ENCODE measurements around the gene AANAT.

AANAT gene

DNA sequence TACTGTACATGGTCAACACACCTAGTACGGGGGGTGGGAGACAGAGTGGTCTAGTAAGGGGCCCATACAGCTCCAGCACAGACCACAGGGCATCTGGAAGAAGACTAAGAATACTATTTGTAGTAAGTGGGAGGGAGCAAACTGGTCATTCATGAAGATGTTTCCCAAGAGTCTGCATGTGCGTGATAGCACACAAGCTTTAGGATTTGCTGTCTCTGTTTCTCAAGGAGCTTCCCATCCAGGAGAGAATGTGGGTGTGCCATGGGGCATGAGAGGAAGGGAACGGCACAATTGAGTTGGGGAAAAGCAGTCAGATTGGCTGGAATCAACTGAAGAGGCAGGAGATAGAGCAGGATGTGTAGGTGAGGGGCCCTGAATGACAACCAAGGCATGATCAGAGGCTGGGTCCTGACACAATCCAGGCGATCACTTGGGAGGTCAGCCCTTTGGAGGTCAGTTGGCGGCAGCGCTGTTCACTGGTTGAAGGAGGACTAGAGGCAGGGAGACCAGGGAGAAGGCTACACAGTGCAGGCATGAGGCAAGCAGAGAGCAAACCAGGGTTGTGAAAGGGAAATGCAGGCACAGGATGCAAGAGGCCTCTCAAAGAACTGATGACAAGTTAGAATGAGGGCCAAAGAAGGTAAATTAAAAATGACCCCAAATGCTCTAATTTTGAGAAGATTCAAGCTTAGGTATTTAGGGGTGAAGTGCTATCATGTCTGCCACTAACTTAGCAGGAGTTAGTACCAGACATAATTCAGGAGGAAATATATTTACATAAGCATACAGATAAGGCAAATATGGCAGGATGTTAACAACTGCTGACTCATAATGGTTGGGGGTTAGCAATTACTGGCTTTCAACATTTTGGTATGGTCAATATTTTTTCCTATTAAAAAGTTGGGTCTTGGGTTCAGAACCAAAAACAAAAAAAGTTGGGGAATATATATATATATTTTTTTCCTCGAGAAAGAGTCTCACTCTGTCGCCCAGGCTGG lies 24.8 kb upstream of the AANAT start:
- no peak for DNase-seq

DNA sequence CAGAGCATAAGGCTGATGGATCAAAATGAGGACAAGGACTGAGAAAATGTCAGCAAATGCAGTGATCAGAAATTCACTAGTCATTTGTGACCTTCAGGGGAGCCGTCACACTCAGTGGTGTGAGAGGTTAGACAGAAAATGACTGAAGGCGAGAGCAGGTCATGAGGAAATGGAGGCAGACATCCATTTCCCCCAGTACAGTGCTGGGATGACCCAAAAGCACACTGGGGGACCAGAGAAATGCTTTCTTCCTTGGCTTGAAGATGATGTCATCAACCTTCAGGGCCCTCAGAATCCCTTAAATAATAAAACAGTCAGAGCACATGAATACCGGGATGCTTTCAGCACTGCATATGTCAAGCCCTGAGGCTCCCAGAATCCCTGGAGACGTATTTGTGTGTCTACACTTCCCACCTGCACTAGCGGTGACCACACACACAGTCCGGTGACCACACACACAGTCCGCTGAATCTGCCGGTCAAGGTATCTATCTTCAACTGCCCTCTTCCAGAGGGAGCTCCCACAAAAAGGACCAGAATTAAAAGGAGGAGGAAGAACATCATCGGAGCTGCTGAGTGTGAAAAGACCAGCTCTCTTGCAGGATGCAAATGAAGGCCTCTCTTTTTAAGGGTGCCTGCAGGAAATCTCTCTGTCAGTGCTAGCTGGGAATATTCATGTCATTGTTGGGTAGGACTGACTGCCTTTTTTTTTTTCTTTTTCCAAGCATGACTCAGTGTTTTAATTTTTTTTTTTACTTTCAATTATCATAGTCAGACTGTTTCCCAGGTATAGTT lies 22.7 kb upstream of the AANAT start:
- DNase-seq, result no peak

DNA sequence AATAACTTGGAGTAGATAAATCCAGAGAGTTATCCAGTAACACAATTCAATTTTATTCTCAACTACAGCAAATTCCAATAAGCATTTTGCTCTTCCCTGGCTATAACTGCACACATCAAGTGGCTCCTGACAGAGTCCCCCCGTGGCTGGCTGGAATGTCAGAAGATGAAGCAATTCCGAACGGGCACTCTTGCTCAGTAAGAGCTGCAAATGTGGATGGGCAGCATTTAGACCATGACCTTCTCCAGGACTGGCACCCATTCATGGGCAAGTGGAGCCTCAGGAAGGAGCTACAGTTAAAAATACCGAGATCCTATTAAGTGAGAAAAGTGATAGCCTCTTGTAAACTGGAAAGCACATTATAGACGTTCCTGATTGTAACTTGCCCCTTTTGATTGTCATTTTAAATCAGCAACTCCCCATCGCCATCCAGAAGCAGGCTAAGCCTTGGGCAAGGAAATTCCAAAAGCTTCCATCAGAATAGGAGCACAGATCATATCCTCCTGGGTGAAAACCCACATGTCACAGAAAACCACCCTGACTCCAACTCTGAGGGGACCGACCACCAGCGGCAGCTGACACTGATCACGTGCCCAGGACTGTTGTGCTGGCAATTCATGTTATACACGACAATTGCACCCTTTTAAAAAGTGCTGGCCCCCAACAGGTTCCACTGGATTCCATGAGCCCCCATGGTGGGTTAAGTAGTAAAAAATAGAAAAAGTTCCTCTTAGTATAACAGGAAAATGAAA lies 21.5 kb upstream of the AANAT start:
- no peak for DNase-seq

DNA sequence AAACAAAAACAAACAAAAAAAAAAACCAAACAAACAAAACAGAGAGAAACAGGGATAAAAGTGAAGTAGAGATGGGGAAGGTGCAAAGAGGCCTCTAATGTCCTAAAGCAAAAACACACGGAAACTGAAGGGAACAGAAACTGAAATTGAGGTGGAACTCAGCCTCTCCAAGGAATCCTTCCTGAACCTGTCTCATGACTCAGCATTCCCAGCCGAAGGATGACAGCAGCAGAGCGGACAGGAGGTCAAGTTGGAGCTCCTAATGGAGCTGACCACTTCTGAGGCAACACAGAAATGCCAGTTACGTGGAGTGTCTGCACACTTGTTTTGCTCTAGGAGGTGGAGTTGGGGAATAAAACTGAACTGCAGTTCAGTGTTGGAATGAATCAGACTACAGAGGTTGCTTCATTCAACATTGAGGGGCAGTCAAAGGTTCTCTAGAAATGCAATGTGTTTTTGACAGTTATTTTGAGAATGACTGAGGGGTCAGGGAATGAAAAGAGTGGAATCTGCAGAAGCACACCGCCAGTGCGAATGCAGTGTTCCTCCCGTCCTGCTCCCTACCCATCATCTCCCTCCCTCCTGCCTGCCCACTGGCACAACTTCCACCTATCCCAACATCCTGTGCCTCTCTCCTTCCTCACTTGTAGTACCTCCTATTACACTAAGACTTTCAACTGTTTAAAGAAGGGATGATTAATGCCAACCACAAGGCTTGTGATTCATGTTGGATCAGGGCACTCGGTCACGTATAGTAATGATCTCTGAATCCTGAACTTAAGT lies 20.8 kb upstream of the AANAT start:
- DNase-seq, result no peak

DNA sequence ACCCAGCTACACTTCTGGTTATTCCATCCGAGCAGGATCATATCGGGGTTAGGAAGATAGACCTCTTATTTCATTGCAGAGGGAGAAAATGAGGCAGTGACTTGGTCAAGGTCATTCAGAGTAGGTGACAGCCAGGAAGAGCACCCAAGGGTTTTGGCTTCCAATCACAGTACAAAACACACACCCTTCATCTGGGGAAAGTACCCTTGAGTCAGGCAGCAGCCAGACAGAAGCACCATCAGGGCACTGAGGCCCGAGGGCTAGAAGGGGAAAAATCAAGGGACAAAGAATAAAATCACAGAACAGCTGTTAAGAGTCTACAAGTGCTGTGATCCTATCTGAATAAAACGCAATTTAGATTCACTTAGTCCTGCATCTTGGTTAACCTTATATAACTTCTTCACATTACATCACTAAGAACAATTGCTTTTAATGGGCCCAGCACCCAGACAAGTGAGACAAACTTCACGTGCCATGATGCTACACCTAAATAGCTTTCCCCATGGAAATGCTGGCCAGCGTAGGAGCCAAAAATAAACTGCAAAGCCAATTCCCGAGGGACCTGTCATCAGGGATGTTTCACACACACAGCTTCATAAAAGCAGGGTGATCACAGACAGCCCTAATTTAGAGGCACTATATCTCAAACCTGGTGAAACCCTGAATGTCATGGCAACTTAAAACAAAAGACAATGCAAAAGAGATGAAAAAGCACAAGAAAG lies 19.3 kb upstream of the AANAT start:
- DNase-seq, result no peak

DNA sequence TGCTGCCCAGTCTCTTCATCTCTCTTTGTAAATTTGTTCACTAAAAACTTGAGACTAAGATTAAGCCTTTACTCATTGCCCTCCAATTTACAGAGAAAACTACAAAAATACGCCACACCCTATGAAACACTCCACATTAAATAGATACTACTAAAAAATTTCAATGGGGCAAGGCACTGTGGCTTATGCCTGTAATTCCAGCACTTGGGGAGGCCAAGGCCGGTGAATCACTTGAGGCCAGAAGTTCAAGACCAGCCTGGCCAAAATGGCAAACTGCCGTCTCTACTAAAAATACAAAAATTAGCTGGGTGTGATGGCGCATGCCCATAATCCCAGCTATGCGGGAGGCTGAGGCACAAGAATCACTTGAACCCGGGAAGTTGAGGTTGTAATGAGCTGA lies 18.3 kb upstream of the AANAT start:
- no peak for DNase-seq

DNA sequence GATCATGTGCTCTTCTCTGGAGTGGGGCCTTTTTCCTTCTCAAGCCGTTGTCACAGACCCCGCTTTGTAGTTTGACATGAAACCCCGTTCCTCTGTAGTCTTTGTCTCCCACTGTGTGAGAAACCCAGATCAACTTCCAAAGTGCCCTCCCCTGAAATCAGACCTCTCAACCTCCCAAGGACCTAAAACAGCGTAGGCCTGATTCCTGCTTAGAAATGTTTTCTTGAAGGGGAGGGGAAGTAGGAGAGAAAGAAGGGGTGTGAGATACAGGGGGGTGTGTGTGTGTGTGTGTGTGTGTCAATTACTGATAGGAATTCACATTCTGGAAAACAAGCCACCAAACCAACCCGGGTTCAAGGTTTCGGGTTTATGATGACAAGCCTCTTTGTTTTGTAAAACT lies 15.9 kb upstream of the AANAT start:
- no peak for DNase-seq

DNA sequence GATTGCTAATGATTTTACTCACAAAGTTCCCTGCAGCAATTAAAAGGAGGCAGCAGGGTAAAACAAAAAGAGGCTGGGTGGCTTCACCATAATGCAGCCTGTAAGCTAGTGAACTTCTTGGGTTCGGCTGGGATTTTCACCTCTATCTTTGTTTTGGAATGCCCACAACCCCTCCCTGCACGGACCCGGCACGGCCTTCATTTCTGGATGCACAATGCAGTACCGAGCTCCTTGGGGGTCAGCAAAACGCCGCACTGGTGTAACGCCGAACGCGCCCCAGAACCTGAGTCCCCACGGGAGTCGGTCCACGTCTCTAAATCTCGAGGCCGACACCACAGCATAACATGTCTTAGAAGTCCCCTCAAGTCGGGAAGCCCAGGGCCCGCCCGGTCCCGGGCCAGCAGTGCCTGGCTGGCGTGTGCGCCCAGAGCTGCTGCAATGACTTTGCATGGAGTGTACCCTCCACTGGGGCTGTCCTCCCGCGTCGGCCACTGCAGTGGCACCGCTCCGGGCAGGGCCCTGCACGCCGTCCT lies 15.2 kb upstream of the AANAT start:
- DNase-seq, result no peak

DNA sequence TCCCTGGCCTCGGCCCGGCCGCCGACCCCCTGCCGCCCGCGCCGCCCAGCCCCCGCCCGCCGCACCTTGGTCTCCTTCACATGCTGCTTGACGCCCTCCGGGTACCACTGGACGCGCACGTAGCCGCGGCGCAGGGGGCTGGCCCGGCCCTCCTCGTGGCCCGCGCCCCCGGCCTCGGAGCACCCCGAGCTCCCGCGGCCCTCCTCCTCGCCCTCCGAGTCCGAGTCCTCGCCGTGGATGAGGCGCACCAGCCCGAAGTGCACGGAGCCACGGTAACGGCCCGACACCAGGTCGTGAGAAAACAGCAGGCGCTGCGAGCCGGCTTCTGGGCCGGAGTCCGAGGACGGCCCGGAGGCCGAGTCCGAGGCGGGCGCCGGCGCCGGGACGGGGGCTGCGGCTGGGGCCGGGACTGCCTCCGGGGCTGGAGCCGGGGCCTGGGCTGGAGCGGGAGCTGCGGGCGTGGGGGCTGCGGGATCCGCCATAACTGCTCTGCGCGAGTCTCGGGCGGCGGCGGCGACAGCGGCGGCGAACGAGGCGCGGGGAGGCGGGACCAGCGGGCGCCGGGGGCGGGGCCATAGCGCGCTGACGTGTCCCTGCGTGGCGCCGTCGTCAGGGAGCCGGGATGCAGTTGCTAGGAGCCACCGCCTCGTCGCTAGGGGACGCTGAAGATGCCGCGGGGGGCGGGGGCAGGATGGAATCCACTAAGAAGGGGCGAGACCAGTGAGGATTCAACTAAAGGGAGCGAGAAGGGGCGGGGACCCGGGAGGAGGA lies 14.6 kb upstream of the AANAT start, which contains the start of gene UBE2O:
Gene UBE2O, minus strand, starts transcription at position 493 of the 771 bp plus-strand sequence. Its CDS starts 11 bp downstream, at position 482.
- DNase-seq, result peak; percentile 91

DNA sequence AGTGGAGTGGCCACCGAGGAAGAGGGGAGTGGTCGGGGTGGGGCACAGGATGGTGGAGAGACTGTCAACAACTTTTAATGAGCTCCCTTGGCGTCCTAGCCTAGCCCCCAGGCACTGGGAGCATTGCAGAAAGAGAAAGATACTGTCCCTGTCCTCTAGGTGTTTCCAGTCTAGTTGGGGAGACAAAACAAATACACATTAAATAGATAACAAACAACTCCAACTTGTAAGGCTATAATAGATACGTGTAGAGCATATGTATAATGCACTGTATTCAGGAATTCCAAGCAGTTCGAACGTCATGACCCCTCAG lies 14.0 kb upstream of the AANAT start:
- DNase-seq, result no peak

DNA sequence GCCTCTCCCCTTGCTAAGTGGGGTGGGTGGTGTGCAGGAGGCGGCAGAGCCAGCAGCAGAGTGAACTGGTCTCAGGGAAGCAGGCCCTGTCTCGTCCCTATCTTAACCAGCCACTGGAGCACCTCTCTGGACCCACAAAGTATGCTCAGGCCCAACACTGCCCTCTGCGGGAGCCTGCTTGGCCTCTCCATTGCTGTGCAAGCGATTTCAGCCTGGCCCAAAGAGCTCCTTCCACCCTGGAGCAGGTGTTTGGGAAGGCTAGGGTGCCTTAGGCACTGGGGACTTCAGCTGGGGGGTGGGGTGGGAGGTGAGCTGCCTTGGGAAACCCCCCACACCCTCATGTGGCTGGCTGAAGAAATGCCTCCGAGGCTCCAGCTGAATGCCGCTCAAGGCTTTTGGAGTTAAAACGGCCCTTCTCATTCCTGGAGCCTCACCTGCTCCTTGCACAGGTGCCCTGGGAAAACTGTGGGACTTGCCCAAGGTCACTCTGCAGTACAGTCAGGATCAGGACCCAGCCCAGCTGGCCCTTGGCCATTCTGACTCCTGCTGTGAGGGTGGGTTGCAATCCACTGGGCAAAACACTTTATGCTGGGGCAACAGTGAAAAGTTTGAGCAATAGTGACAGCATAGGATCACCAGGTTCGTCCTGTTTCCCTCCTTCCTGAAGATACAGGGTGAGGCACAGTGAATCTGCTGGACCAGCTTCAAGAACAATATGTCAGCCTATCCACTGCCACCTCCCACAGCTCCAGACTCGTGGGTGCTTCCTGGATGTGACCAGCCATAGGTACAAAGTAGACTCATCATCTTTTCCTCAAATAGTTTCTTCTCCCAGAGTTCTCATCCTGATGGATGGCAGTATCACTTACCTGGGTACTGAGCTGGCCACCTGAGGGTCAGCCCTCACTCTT lies 8.6 kb upstream of the AANAT start:
- DNase-seq, result peak; percentile 27

DNA sequence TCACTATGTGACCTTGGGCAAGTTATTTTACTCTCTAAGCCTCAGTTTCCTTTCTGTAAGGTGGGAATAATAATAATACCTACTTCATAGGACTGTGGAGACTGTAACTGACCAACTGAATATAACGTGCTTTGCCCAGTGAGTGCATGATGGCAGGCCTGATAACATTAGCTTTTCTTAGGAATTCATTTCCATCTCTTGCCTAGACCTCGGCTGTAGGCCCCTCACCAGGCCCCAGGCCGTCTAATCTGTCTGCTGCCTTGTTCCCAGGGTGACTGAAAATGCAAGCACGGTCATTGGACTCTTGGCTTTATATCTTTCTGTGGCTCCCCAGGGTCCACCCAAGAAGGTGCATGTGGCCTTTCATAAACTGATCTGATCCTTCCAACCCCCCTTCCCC lies 7.7 kb upstream of the AANAT start:
- no peak for DNase-seq

DNA sequence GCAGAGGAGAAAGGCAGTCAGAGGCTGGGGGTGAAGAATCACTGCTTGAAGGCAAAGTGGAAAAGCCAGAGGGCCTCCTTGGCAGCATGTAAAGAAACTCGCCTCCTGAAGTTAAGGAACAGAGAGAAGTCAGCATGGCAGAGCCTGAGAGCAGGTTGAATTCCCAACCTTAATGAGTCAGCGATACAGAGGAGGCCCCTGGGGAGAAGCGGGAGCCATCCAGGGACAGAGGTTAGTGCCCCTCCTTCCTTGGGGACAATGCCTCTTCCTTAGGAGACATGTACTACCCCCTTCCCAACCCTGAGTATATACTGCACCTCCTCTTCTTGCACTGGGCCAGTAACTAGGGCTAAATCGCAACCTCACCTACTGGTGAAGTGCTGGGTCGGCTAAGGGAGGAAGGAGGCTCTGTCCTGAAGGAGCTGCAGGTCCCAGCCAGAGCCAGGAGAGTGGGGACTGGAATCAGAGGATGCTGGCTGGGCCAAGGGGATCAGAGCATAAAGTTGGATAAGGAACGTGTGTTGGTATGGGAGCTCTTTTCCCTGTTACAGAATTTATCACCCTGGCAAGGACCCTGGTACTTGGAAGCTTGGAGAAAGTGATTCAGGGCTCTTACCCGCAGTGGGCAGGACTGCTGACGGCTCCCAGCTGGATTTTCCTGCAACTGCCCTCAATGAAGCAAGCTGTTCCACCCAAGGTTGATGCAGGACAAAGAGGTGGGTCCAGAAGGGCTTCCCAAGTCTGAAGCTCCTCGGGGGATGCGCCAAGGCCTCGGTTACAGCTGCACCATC lies 5.4 kb upstream of the AANAT start:
- DNase-seq, result no peak

DNA sequence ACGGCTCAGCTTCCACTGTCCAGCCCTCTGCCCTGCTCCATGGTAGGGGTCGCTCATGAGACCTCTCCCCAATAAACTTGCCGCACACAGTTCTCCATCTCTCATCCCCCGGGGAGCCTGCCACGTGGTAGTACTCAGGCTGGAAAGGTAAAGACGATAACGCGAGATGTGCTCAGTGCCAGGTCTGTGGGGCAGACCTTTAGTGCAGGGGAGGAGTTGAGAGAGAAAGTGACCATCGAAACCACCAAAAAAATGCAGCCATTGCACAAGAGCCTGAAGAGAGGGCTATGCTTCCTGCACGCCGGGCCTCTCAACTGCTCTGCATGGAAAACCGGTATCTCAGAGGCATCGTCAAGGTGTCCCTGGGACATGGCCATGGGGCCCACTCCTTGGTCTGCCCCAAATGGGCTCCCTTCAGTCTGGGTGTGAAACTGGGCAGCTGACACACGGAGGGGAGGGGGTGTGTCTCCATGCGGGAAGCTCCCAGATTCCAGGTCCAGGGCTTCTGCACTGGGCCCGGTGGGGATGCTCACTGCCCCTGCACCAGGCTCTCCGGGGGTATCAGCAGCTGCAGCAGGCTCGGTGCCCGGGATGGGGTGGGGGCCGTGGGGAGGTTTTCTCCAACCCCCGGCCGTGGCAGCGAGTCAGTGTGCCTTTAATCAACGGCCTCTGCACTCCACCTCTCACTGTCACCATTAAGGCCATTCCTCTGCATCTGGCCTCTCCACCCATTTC lies 4.7 kb upstream of the AANAT start:
- DNase-seq, result no peak

DNA sequence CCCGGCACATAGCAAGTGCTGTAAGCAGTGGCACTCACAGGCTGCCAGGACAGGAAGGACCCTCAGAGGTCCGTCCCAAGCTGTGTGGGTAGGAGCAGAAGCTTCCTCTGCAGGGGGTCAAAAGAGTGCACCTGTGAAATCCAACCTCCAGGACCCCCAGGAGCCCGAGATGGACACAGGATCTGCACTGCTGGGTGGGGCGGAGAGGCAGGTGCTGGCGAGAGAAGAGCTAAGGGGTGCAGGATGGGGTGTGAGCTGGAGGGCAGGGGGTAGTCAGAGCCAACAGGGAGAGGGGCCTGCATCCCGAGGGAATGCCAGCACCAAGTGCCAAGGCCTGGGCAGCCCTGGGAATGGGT lies 650 bp upstream of the AANAT start:
- DNase-seq, result no peak

DNA sequence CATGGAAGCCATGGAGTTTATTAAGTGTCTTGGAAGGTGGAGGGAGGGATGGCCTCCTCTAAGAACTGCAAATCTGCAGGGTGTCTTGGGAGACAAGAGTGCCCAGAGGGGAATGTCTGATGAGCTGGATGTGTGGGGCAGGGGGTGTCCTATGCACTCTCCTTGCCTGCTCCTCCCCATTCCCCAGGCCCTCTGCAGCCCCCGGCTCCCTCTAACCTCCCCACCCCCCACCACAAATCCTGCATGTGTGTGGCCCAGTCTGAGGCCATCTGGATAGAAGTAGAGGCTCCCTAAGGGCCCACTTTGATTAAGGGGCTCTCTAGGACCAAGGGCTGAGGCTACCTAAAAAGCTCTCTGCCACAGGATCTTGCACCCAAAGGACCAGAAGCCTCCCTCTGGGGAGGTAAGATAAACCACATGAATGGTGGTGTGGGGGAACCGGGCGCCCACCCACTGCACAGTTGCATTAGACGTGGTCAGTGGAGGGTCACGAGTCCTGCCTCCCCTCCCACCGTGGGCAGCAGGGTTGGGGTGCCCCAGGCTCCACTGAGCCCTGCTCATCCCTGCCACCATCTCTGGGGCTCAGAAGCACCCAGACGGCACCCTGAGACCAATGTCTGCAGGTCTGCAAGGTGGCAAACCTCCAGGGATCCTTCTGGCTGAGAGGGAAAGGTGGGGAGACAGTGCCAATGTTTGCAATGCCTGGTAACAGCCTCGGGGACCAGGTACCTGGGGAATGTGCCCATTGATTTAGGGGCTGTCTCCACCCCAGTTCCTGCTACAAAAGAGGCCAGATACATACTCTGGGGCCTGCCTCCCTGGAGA lies 618 bp downstream of the AANAT start:
- DNase-seq, result no peak

DNA sequence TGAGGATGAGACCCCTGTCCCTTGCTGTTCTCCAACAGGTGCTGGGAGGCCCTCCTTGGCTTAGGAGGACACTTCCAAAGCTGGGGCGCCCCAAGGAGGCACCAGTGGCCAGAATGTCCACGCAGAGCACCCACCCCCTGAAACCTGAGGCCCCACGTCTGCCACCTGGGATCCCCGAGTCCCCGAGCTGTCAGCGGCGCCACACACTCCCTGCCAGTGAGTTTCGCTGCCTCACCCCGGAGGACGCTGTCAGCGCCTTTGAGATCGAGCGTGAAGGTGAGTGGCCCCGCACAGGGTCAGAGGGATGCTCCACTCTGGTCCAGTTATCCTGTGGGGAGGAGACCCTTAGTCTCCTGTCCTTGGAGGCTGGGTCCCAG lies 1.2 kb downstream of the AANAT start:
- no peak for DNase-seq
